HG03097 (cell line): Measurements from ENCODE around the gene KLHDC7A.
"Not testable (repeated sequence)": the region's sequence is repeated elsewhere in the genome, so short reads cannot be mapped to it uniquely, and the experiment has no call there.

Experiments used
- ATAC-seq: cut with Tn5 transposase; IDR thresholded peaks from one replicate; pipeline ENCODE4 v1.9.1; 2021; ENCODE audit not compliant: unreplicated experiment, low FRiP score

KLHDC7A gene

GRCh38 chr1:18480315-18481189 lies at the start of gene KLHDC7A:
Gene KLHDC7A, plus strand, starts transcription at chr1:18480930. Its CDS starts 52 bp downstream, at chr1:18480982.
- no peak for ATAC-seq

GRCh38 chr1:18434041-18434440 lies 46.7 kb upstream of the KLHDC7A start:
- no peak for ATAC-seq

- no peak for ATAC-seq
Measured at GRCh38 chr1:18440385-18441226, 40.1 kb upstream of the KLHDC7A start.

- ATAC-seq, result no peak
Measured at GRCh38 chr1:18443587-18444520, 36.9 kb upstream of the KLHDC7A start.

- no peak for ATAC-seq
Measured at GRCh38 chr1:18444563-18444962, 36.2 kb upstream of the KLHDC7A start.

- ATAC-seq, result no peak
Measured at GRCh38 chr1:18446751-18447150, 34.0 kb upstream of the KLHDC7A start.

- no peak for ATAC-seq
Measured at GRCh38 chr1:18447509-18448220, 33.1 kb upstream of the KLHDC7A start.

- no peak for ATAC-seq
Measured at GRCh38 chr1:18448889-18449288, 31.8 kb upstream of the KLHDC7A start.

- ATAC-seq, result no peak
Measured at GRCh38 chr1:18452550-18452949, 28.2 kb upstream of the KLHDC7A start.

GRCh38 chr1:18458133-18459092 lies 22.3 kb upstream of the KLHDC7A start:
- ATAC-seq, result no peak

GRCh38 chr1:18461656-18462055 lies 19.1 kb upstream of the KLHDC7A start:
- ATAC-seq, result no peak

GRCh38 chr1:18462517-18462916 lies 18.2 kb upstream of the KLHDC7A start:
- ATAC-seq, result not testable (repeated sequence)

GRCh38 chr1:18463063-18463462 lies 17.7 kb upstream of the KLHDC7A start:
- ATAC-seq, result no peak

GRCh38 chr1:18463984-18464664 lies 16.6 kb upstream of the KLHDC7A start:
- no peak for ATAC-seq

GRCh38 chr1:18464665-18465050 lies 16.1 kb upstream of the KLHDC7A start:
- no peak for ATAC-seq

GRCh38 chr1:18466676-18467075 lies 14.1 kb upstream of the KLHDC7A start:
- ATAC-seq, result no peak

- no peak for ATAC-seq
Measured at GRCh38 chr1:18468570-18468969, 12.2 kb upstream of the KLHDC7A start.

GRCh38 chr1:18469514-18469913 lies 11.2 kb upstream of the KLHDC7A start:
- no peak for ATAC-seq
